ENCODE measurements around the gene FBRSL1. TPM values are rescaled to one million over a fixed set of nuclear protein-coding genes. Genes with fewer than 3 reads are reported as not detected.

The FBRSL1 gene
- total and polyA plus RNA-seq, 2 of the 8 experiments (the other 6 are each of a cell fraction or from before 2014, with no cell fraction given) = 18.4 to 109 TPM

DNA sequence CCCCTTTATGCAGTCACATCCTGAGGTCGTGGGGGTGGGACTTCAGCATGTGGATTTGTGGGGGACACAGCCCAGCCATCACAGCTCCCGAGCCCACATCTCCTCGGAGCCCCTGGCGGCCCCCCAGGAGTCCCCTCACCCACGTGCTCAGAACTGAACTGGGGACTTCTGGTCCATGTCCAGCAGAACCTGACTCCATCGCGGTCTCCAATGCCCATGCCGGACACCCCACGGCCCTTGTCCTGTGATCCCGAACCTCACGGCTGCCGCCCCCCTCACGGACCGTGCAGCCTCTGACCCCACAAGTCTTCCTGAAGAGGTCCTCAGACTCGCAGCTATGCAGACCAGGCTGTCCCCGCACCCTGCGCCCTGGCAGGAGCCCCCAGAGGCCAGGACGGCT lies 13.5 kb upstream of the FBRSL1 start:
- no peak overlapping the region for H3K4me3 ChIP-seq (ENCODE audit: extremely low read depth in 1 of 4, insufficient read depth in 2 of 4, low read depth in 3 of 4, low read length in 4 of 4)
- no peaks in the 10 kb centered on the region for H3K79me2 ChIP-seq (ENCODE audit: control insufficient read depth in 1 of 2, insufficient read depth in 2 of 2, low read length in 2 of 2)
- no peaks in the 10 kb centered on the region for H3K23me2 ChIP-seq (ENCODE audit: low read depth, low read length)
- no peak overlapping the region for H2BK12ac ChIP-seq (ENCODE audit: low read depth, low read length)
- FAIRE-seq (no peak), DNase-seq (ENCODE audit: low read depth in 1 of 2, low spot score in 2 of 2) (no peak)
- no peak overlapping the region for H3K9ac ChIP-seq (replicated peaks in 1 of 4; ENCODE audit: extremely low read depth in 1 of 4, low read depth in 3 of 4, low read length in 3 of 4)
- POLR2A ChIA-PET (ENCODE audit: partially characterized antibody) = no interaction called here
- CTCF ChIA-PET (ENCODE audit: partially characterized antibody) = interaction anchor here (0.6 to 2.4 kb wide), 3 partner anchors 15 to 587 kb away, joined by 3 to 10 read pairs (median 3); no protein-coding TSS in a partner anchor
- H4K8ac ChIP-seq (ENCODE audit: extremely low read depth, insufficient read depth, low read length) = no peak overlapping the region
- H4K20me1 ChIP-seq (replicated peaks in 1 of 2; ENCODE audit: control insufficient read depth in 1 of 2, insufficient read depth in 2 of 2, low read length in 2 of 2) = no peaks in the 10 kb centered on the region
- H3K79me1 ChIP-seq (ENCODE audit: low read depth, low read length) = no peaks in the 10 kb centered on the region
- H3K4me1 ChIP-seq (replicated peaks in 1 of 4; ENCODE audit: control insufficient read depth in 3 of 4, insufficient read depth in 4 of 4, low read length in 3 of 4) = no peaks in the 10 kb centered on the region
- no peak overlapping the region for H2BK120ac ChIP-seq (replicated peaks; ENCODE audit: low read depth, low read length)
- H3K14ac ChIP-seq (ENCODE audit: insufficient read length) = no peak overlapping the region
- no peak overlapping the region for H4K91ac ChIP-seq (replicated peaks; ENCODE audit: insufficient read length, low read length)
- H3K36me3 ChIP-seq (ENCODE audit: control insufficient read depth in 2 of 4, insufficient read depth in 4 of 4, low read length in 3 of 4) = no peaks in the 10 kb centered on the region
- H2BK15ac ChIP-seq (ENCODE audit: low read length) = no peak overlapping the region
- no peak overlapping the region for H3K4ac ChIP-seq (replicated peaks; ENCODE audit: insufficient read length, low read depth, low read length)
- H3K4me2 ChIP-seq (ENCODE audit: insufficient read depth in 1 of 2, low read depth in 2 of 2, low read length in 2 of 2) = no peak overlapping the region
- H3K23ac ChIP-seq (ENCODE audit: insufficient read length) = no peak overlapping the region
- H3K9me3 ChIP-seq (ENCODE audit: insufficient read depth in 2 of 2, low read depth in 1 of 2, low read length in 1 of 2) = peaks cover 0 to 13% of the 10 kb centered on the region in 2 experiments; a peak in 2 of 4 replicates
- H3K18ac ChIP-seq (ENCODE audit: extremely low read depth, low read length) = no peak overlapping the region
- no peak overlapping the region for H2BK20ac ChIP-seq (ENCODE audit: low read length)
- no peak overlapping the region for H3K27ac ChIP-seq (ENCODE audit: low read depth, low read length)
- no peak overlapping the region for H2BK5ac ChIP-seq (ENCODE audit: low read depth, low read length)
- H2AK5ac ChIP-seq (ENCODE audit: low read depth, low read length) = no peak overlapping the region
- no peak overlapping the region for H4K5ac ChIP-seq (ENCODE audit: insufficient read length, low read depth, low read length)
- H3K27me3 ChIP-seq (replicated peaks in 1 of 4; ENCODE audit: control insufficient read depth in 3 of 4, extremely low read depth in 1 of 4, insufficient read depth in 3 of 4, low read length in 3 of 4) = peaks cover 10 to 70% (median 43%) of the 10 kb centered on the region in 4 experiments
- no peak overlapping the region for H3K56ac ChIP-seq (replicated peaks; ENCODE audit: insufficient read length, low read depth, low read length)
- WGBS, 2 experiments (ENCODE audit: extremely low coverage in 1 of 2, insufficient coverage in 1 of 2, insufficient read length in 1 of 2, insufficient replicate concordance in 2 of 2, low coverage in 1 of 2, low lambda C conversion rate in 2 of 2, missing lambda C conversion rate in 1 of 2) = 82% methylated on average over 18 of the region's 18 CpGs; no CpG with 5 or more reads in 1 of the 2 experiments
- no peak overlapping the region for H2AFZ ChIP-seq (ENCODE audit: low read length)
- TF ChIP-seq CTBP2 (IDR thresholded peaks at IDR 0.05; ENCODE audit: borderline replicate concordance, insufficient read depth, insufficient read length, low read length) (no peak), GABPA (IDR thresholded peaks at IDR 0.05; ENCODE audit: borderline replicate concordance, insufficient read depth, low read length) (no peak), ASH2L (IDR thresholded peaks at IDR 0.05; ENCODE audit: low read length) (no peak), RNF2 (IDR thresholded peaks at IDR 0.05; ENCODE audit: borderline replicate concordance, low read depth, low read length, missing control alignments, poor library complexity, severe bottlenecking) (no peak), ZNF274 (IDR thresholded peaks at IDR 0.05; ENCODE audit: borderline replicate concordance, extremely low read depth, low read length) (no peak), TCF12 (IDR thresholded peaks at IDR 0.05; ENCODE audit: low read depth, low read length) (no peak), TAF1 (IDR thresholded peaks at IDR 0.05; ENCODE audit: low read depth, low read length) (no peak)
- TF ChIP-seq, protein P1, sequence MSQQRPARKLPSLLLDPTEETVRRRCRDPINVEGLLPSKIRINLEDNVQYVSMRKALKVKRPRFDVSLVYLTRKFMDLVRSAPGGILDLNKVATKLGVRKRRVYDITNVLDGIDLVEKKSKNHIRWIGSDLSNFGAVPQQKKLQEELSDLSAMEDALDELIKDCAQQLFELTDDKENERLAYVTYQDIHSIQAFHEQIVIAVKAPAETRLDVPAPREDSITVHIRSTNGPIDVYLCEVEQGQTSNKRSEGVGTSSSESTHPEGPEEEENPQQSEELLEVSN (IDR thresholded peaks at IDR 0.05) = no peak
